ENCODE measurements around the gene MCF2L.

DNA sequence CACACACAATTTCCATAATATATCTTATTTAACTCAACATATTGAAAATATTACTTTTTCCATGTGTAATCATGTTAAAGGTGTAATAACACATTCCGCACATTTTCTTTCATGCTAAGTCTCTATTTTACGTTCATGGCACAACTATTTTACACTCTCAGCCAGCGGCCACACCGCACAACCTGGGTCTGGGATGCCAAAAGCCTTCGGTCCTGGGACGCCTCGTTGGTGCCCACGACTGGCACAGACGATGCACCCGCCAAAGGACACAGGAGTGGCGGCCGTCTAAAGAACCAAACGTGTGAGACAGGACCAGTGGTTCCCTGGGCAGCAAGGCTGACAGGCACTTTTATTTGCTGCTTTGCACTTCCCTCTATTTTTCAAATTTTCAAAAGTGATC is 179.4 kb downstream of the MCF2L start:
- TF ChIP-seq, protein P1, sequence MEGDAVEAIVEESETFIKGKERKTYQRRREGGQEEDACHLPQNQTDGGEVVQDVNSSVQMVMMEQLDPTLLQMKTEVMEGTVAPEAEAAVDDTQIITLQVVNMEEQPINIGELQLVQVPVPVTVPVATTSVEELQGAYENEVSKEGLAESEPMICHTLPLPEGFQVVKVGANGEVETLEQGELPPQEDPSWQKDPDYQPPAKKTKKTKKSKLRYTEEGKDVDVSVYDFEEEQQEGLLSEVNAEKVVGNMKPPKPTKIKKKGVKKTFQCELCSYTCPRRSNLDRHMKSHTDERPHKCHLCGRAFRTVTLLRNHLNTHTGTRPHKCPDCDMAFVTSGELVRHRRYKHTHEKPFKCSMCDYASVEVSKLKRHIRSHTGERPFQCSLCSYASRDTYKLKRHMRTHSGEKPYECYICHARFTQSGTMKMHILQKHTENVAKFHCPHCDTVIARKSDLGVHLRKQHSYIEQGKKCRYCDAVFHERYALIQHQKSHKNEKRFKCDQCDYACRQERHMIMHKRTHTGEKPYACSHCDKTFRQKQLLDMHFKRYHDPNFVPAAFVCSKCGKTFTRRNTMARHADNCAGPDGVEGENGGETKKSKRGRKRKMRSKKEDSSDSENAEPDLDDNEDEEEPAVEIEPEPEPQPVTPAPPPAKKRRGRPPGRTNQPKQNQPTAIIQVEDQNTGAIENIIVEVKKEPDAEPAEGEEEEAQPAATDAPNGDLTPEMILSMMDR (IDR thresholded peaks at IDR 0.05; ENCODE audit: poor library complexity, severe bottlenecking), result no peak
- TF ChIP-seq EZH2 (IDR thresholded peaks at IDR 0.05; ENCODE audit: borderline replicate concordance, insufficient read depth, low read length, poor library complexity, severe bottlenecking), result no peak

Data from neural cell (in vitro differentiated cells).